HepG2 (cell line): ENCODE data around the gene BABAM1. TPM values are rescaled to one million over a fixed set of nuclear protein-coding genes. Genes with fewer than 3 reads are reported as not detected.

Experiments
- CCDC6 ChIP-seq: sonication (generic); formaldehyde crosslinking; IDR thresholded peaks from 2 replicates; pipeline ENCODE4 v1.8.1; 2022; ENCODE audit warnings: mild to moderate bottlenecking, missing genetic modification reagents, moderate library complexity
- DMAP1 ChIP-seq: IDR thresholded peaks from 2 replicates; pipeline ENCODE4 v1.6.1; 2016
- HDAC1 ChIP-seq: sonication (generic); formaldehyde crosslinking; IDR thresholded peaks from 2 replicates; pipeline ENCODE4 v1.5.1; 2020; ENCODE audit warnings: mild to moderate bottlenecking, missing genetic modification reagents
- MAZ ChIP-seq, 2 experiments: sonication (generic) in 1 of 2; formaldehyde crosslinking in 1 of 2; IDR thresholded peaks; 2 replicates each; pipeline versions ENCODE4 v1.5.0 to v1.6.1; 2012 to 2020; ENCODE audit warnings: low read depth in 2 of 2, mild to moderate bottlenecking in 2 of 2, borderline replicate concordance in 1 of 2, improper control_type of control experiment in 1 of 2, low read length in 1 of 2, missing genetic modification reagents in 1 of 2, moderate library complexity in 1 of 2
- NR2F6 ChIP-seq, 2 experiments: IDR thresholded peaks; 2 replicates each; pipeline ENCODE4 v1.6.1; 2016; ENCODE audit warnings: antibody characterized with exemption in 1 of 2, mild to moderate bottlenecking in 1 of 2
- POLR2G ChIP-seq: fragments of 200-400 bp; formaldehyde crosslinking; IDR thresholded peaks from 2 replicates; pipeline ENCODE4 v1.6.1; 2018; ENCODE audit warnings: mild to moderate bottlenecking, low read depth, low read length, moderate library complexity
- RXRB ChIP-seq: IDR thresholded peaks from 2 replicates; pipeline ENCODE4 v1.6.1; 2016; ENCODE audit warnings: borderline replicate concordance, missing genetic modification reagents, missing compliant biosample characterization
- SKI ChIP-seq: fragments of 450-650 bp; IDR thresholded peaks from one replicate; pipeline ENCODE4 v1.6.1; 2018; ENCODE audit warnings: mild to moderate bottlenecking; ENCODE audit not compliant: partially characterized antibody
- TBL1XR1 ChIP-seq: fragments of 150-350 bp; IDR thresholded peaks from 2 replicates; pipeline ENCODE4 v1.6.1; 2014; ENCODE audit warnings: borderline replicate concordance, low read length; ENCODE audit not compliant: partially characterized antibody
- TBX2 ChIP-seq: sonication (generic); formaldehyde crosslinking; IDR thresholded peaks from 2 replicates; pipeline ENCODE4 v1.5.0; 2020; ENCODE audit warnings: missing genetic modification reagents, mild to moderate bottlenecking, borderline replicate concordance
- ZEB1 ChIP-seq: IDR thresholded peaks from 2 replicates; pipeline ENCODE4 v1.6.1; 2012; ENCODE audit warnings: mild to moderate bottlenecking, low read depth, inconsistent platforms; ENCODE audit not compliant: insufficient replicate concordance
- ZFP36L2 ChIP-seq: sonication (generic); formaldehyde crosslinking; IDR thresholded peaks from 2 replicates; pipeline ENCODE4 v1.4.0; 2020; ENCODE audit warnings: missing genetic modification reagents
- ZNF354B ChIP-seq: sonication (generic); formaldehyde crosslinking; IDR thresholded peaks from 2 replicates; pipeline ENCODE4 v1.8.0; 2022; ENCODE audit warnings: mild to moderate bottlenecking, missing genetic modification reagents
- ZNF781 ChIP-seq: sonication (generic); formaldehyde crosslinking; IDR thresholded peaks from 2 replicates; pipeline ENCODE4 v1.5.1; 2020; ENCODE audit warnings: borderline replicate concordance, mild to moderate bottlenecking, missing genetic modification reagents; ENCODE audit errors: not compliant biosample characterization
- polyA plus RNA-seq, 8 experiments: library from polyadenylated mRNA; depleted of rRNA in 3 of 8; stranded (reverse) in 7 of 8; unstranded in 1 of 8; fragments of >200 nt; fragmentation: Illumina TruSeq in 4 of 8; extraction: Trizol in 4 of 8; gene quantifications; 2 replicates each; pipeline versions ENCODE4 v1.2.1 to v1.2.3, GENCODE V29; 2011 to 2016; ENCODE audit warnings: low read depth in 4 of 8, missing spikeins in 1 of 8, mixed read lengths in 1 of 8; ENCODE audit not compliant: insufficient read depth in 1 of 8
- total RNA-seq, 5 experiments: library from RNA; depleted of rRNA; stranded (reverse); fragments of >200 nt; fragmentation: Illumina TruSeq; extraction: Trizol; gene quantifications; 2 replicates each; pipeline ENCODE4 v1.2.3, GENCODE V29; 2016; ENCODE audit warnings: low read depth in 1 of 5
- TF ChIP-seq, protein P1 (sequence below): sonication (generic); formaldehyde crosslinking; conservative IDR thresholded peaks from 2 replicates; pipeline ENCODE4 v1.8.1; 2023; ENCODE audit warnings: missing genetic modification reagents
- TF ChIP-seq, protein P2 (sequence below): sonication (generic); formaldehyde crosslinking; conservative IDR thresholded peaks from 2 replicates; pipeline ENCODE4 v1.4.0; 2020; ENCODE audit warnings: mild to moderate bottlenecking, missing genetic modification reagents, moderate library complexity

BABAM1 gene
- total and polyA plus RNA-seq, 2 of the 13 experiments (the other 11 are each of a cell fraction or from before 2014, with no cell fraction given): 70.0 to 82.0 TPM

DNA sequence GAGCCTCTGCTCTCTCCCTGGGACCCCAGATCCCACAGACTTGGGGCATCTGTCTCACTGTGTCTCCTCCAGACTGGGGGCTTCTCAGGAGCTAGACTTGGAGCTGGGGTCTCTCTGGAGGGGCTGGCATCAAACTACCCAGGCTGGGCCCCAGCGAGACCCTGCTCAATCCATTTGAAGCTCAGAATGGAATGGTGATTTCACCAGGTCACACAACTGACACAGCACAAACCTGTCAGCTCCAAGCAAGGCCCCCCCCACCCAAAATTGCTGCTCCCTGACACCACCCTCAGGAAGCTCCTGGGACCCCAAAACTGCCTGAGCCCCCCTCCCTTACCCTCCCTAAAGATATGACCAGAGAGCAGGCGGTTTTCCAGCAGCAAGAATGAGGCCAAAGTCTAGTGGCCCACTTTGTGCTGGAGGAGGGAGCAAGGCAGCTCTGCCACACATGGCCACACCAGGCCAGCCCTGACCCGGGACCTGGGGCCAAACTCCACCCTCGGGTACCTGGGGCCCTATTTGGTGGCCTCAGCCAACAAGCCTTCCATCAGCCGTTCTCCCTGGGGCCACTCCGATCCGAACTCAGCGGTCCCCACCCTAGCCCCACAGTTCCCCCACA, 23.9 kb upstream of the BABAM1 start (continued):
- TF ChIP-seq RXRB (CRISPR knock-in tag) (0 out of 2 replicates have a peak, but pooled peaks have one; percentile 10), TBL1XR1 (peak; percentile 29), CCDC6 (CRISPR knock-in tag) (peak; percentile 47; the same call in 1 of the 2 replicates), POLR2G (peak; percentile 53; the same call in 1 of the 2 replicates), ZEB1 (no peak), MAZ (IDR thresholded peaks at IDR 0.05; ENCODE audit: borderline replicate concordance, low read depth, low read length) (no peak), MAZ (CRISPR knock-in tag; IDR thresholded peaks at IDR 0.05; ENCODE audit: low read depth) (0 out of 2 replicates have a peak, but pooled peaks have one; percentile 30), ZNF354B (CRISPR knock-in tag) (0 out of 2 replicates have a peak, but pooled peaks have one; percentile 24), ZFP36L2 (CRISPR knock-in tag) (no peak), HDAC1 (CRISPR knock-in tag) (peak; percentile 23; the same call in 1 of the 2 replicates), TBX2 (CRISPR knock-in tag) (peak; percentile 33; the same call in 1 of the 2 replicates), NR2F6 (IDR thresholded peaks at IDR 0.05) (peak; percentile 38; the same call in 1 of the 2 replicates), NR2F6 (CRISPR knock-in tag; IDR thresholded peaks at IDR 0.05) (peak; percentile 48; the same call in 1 of the 2 replicates), SKI (peak; percentile 13), ZNF781 (CRISPR knock-in tag) (no peak), DMAP1 (0 out of 2 replicates have a peak, but pooled peaks have one; percentile 34)
- TF ChIP-seq, protein P1, sequence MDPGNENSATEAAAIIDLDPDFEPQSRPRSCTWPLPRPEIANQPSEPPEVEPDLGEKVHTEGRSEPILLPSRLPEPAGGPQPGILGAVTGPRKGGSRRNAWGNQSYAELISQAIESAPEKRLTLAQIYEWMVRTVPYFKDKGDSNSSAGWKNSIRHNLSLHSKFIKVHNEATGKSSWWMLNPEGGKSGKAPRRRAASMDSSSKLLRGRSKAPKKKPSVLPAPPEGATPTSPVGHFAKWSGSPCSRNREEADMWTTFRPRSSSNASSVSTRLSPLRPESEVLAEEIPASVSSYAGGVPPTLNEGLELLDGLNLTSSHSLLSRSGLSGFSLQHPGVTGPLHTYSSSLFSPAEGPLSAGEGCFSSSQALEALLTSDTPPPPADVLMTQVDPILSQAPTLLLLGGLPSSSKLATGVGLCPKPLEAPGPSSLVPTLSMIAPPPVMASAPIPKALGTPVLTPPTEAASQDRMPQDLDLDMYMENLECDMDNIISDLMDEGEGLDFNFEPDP (CRISPR knock-in tag): 0 out of 2 replicates have a peak, but pooled peaks have one; percentile 7
- TF ChIP-seq, protein P2, sequence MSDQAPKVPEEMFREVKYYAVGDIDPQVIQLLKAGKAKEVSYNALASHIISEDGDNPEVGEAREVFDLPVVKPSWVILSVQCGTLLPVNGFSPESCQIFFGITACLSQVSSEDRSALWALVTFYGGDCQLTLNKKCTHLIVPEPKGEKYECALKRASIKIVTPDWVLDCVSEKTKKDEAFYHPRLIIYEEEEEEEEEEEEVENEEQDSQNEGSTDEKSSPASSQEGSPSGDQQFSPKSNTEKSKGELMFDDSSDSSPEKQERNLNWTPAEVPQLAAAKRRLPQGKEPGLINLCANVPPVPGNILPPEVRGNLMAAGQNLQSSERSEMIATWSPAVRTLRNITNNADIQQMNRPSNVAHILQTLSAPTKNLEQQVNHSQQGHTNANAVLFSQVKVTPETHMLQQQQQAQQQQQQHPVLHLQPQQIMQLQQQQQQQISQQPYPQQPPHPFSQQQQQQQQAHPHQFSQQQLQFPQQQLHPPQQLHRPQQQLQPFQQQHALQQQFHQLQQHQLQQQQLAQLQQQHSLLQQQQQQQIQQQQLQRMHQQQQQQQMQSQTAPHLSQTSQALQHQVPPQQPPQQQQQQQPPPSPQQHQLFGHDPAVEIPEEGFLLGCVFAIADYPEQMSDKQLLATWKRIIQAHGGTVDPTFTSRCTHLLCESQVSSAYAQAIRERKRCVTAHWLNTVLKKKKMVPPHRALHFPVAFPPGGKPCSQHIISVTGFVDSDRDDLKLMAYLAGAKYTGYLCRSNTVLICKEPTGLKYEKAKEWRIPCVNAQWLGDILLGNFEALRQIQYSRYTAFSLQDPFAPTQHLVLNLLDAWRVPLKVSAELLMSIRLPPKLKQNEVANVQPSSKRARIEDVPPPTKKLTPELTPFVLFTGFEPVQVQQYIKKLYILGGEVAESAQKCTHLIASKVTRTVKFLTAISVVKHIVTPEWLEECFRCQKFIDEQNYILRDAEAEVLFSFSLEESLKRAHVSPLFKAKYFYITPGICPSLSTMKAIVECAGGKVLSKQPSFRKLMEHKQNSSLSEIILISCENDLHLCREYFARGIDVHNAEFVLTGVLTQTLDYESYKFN (CRISPR knock-in tag): peak; percentile 41
